ENCODE measurements around the gene KLHDC1.
"Not testable (repeated sequence)": the region's sequence is repeated elsewhere in the genome, so short reads cannot be mapped to it uniquely, and the experiment has no call there.

The KLHDC1 gene

GRCh38 chr14:49770212-49770817 lies 77.4 kb downstream of the KLHDC1 start:
- H3K4me3 ChIP-seq (ENCODE audit: low read length) = peak overlapping the region; percentile 80
- DNase-seq (ENCODE audit: low read depth) = peak; percentile 5
- no peak for TF ChIP-seq CTCF (IDR thresholded peaks at IDR 0.05; ENCODE audit: insufficient read depth, low read depth, low read length, missing control alignments)

- not testable (repeated sequence) for DNase-seq (ENCODE audit: low read depth); H3K4me3 ChIP-seq (ENCODE audit: low read length)
Measured at GRCh38 chr14:49771691-49772090, 78.8 kb downstream of the KLHDC1 start.

GRCh38 chr14:49774106-49774505 lies 81.2 kb downstream of the KLHDC1 start:
- no peak overlapping the region for H3K4me3 ChIP-seq (ENCODE audit: low read length)
- no peak for TF ChIP-seq CTCF (IDR thresholded peaks at IDR 0.05; ENCODE audit: insufficient read depth, low read depth, low read length, missing control alignments)
- no peak for DNase-seq (ENCODE audit: low read depth)

DNA sequence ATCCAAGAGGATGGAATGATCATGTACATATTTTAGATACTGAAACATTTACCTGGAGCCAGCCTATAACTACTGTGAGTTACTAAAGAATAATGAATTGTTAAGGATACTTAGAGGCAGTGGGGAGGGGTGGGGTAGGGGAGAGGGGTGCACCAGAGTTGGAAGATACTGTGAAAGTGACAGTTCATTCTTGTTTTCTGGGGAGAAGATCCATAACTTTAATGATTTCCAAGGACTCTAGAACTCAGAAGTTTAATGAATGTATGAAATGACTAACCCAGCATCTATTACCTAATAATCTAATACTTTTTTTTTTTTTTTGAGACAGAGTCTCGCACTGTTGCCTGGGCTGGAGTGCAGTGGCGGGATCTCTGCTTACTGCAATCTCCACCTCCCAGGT lies 85.5 kb downstream of the KLHDC1 start:
- TF ChIP-seq CTCF (IDR thresholded peaks at IDR 0.05; ENCODE audit: insufficient read depth, low read depth, low read length, missing control alignments) = no peak
- no peak overlapping the region for H3K4me3 ChIP-seq (ENCODE audit: low read length)
- no peak for DNase-seq (ENCODE audit: low read depth)

- not testable (repeated sequence) for DNase-seq (ENCODE audit: low read depth); H3K4me3 ChIP-seq (ENCODE audit: low read length)
Measured at GRCh38 chr14:49781040-49781439, 88.1 kb downstream of the KLHDC1 start.

- no peak for DNase-seq (ENCODE audit: low read depth)
- TF ChIP-seq CTCF (IDR thresholded peaks at IDR 0.05; ENCODE audit: insufficient read depth, low read depth, low read length, missing control alignments) = no peak
Measured at GRCh38 chr14:49783394-49784014, 90.6 kb downstream of the KLHDC1 start.

GRCh38 chr14:49786315-49786714 lies 93.4 kb downstream of the KLHDC1 start:
- no peak for TF ChIP-seq CTCF (IDR thresholded peaks at IDR 0.05; ENCODE audit: insufficient read depth, low read depth, low read length, missing control alignments)
- no peak overlapping the region for H3K4me3 ChIP-seq (ENCODE audit: low read length)
- no peak for DNase-seq (ENCODE audit: low read depth)

More at GRCh38 chr14:49783394-49784014, 90.6 kb downstream of the KLHDC1 start:
- H3K4me3 ChIP-seq (ENCODE audit: low read length) = no peak overlapping the region

GRCh38 chr14:49792618-49793017 lies 99.7 kb downstream of the KLHDC1 start:
- no peak for TF ChIP-seq CTCF (IDR thresholded peaks at IDR 0.05; ENCODE audit: insufficient read depth, low read depth, low read length, missing control alignments)
- DNase-seq (ENCODE audit: low read depth) = no peak
- H3K4me3 ChIP-seq (ENCODE audit: low read length) = no peak overlapping the region

All from epithelial cell of esophagus (primary cell).